ENCODE measurements around the gene CEBPE.

Gene CEBPE

DNA sequence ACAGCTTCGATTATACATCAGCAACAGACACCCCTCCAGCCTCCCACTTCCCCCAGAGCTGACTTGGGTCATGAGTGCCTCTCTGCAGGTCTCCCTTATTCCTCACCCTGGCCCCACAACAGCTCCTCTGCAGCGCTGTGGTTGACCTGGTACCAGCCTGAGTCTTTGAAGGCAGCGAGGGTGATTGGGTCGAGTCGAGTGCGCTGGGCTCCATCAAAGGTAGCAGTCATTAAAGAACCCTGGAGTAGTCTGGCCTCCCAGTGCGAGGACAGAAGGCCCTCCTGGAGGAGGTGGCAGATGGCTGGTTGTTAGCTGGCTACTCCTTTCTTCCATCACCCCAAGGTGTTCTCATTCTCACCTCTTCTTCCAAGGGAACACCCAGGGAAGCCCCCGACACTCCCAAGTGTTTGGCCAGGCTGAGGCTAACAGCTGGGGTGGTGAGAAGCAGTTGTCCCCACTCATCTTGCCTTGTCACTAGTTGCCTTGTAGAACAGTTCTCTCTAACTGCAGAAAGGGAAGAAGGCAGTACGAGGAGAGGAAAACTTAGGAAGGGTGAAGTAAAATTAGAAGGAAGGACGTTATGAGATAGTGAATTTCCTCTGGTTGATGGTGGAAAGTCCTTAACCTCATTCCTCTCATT, 16.9 kb downstream of the CEBPE start:
- DNase-seq: no peak

GRCh38 chr14:23101213-23101970, 17.7 kb downstream of the CEBPE start:
- DNase-seq: no peak

GRCh38 chr14:23099212-23099861, 19.7 kb downstream of the CEBPE start:
- DNase-seq: no peak

GRCh38 chr14:23097786-23098185, 21.3 kb downstream of the CEBPE start:
- no peak for DNase-seq

- no peak for DNase-seq
Measured at GRCh38 chr14:23095196-23096108, 23.6 kb downstream of the CEBPE start, which contains the start of gene C14orf119. C14orf119 (plus strand) TSS chr14:23095505; CDS start chr14:23097659, 2,154 bp downstream.

GRCh38 chr14:23094666-23095195, 24.3 kb downstream of the CEBPE start, which contains the start of gene ACIN1:
ACIN1 (minus strand) TSS chr14:23095136; CDS start chr14:23095112, 24 bp downstream.
- DNase-seq: no peak

GRCh38 chr14:23093991-23094665, 24.9 kb downstream of the CEBPE start:
- DNase-seq: no peak

- no peak for DNase-seq
Measured at GRCh38 chr14:23093526-23093925, 25.5 kb downstream of the CEBPE start.

DNA sequence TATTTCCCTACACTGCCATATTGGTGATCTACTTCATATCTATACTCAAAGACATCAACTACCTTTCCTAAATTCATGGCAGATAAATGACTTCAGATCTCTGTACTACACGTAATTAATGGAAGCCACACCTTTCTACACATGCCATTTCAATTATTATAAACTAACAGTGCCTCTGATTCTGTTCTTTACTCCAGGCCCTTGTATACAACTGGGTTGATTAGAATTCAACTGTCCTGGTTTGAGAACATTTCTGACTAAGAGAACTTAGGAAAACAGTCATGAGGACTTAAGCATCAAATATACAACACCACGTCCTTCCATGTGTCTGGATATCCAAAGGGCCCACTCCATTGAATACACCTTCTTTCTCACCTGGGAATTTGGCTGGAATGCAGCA, 26.0 kb downstream of the CEBPE start:
- DNase-seq: no peak

DNA sequence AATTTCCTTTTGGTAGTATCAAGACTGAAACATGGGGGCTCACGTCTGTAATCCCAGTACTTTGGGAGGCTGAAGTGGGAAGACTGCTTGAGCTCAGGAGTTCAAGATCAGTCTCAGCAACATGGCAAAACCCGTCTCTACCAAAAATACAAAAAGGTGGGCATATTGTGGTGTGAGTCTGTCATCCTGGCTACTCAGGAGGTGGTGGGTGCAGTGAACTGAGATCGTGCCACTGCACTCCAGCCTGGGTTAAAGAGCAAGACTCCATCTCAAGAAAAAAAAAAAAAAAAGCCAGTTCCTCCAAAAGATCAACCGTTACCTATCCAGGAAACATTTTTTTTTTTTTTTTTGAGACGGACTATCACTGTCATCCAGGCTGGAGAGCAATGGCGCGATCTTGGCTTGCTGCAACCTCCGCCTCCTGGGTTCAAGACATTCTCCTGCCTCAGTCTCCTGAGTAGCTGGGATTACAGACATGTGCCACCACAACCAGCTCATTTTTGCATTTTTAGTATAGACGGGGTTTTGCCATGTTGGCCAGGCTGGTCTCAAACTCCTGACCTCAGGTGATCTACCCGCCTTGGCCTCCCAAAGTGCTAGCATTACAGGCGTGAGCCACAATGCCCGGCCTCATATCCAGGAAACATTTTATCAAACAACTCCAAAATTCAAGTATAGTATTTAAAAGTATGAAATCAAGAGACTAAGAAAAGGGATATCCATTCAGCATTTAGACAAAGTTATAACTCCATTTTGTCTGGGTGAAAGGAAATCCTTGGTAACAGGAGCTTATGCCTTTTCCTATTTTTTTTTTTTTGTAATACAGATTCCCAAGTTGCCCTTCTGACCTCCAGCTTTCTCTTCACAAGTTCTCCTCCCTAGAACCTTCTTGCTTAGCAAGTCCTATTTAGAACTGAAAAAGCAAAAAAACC, 27.5 kb downstream of the CEBPE start:
- no peak for DNase-seq

DNA sequence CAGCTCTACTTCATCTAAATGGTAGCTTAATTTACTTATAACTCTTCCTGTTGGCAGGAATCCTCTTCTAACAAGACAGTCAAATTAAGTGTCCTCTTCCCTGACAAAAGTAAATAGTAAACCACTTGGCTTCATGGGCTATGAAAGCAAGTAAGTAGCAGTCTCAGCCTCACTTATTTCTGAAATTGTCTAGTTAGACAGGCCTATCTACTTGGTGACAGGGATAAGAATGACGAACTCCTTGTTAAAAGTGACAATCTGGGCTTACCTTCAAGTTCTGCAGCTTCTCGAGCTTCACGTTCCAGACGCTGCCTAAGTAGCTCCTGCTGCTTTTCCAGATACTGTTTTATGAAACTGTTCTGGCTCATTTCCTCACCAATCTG, 28.8 kb downstream of the CEBPE start:
- no peak for DNase-seq

- DNase-seq: no peak
Measured at GRCh38 chr14:23089498-23090253, 29.4 kb downstream of the CEBPE start.

DNA sequence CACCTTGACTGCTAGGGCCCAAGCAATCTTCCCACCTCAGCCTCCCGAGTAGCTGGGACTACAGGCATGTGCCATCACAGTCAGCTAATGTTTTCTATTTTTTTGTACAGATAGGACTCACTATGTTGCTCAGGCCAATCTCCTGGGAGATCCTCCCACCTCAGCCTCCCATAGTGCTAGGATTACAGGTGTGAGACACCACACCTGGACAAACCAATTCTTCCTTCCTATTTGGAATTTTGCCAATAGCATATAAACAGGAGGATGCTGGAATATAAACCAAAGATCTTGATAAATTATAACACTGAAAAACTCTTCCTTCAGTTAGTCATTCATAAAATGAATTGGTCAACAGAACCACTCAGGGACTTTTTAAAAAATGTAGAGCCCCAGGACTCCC, 32.5 kb downstream of the CEBPE start:
- no peak for DNase-seq

DNA sequence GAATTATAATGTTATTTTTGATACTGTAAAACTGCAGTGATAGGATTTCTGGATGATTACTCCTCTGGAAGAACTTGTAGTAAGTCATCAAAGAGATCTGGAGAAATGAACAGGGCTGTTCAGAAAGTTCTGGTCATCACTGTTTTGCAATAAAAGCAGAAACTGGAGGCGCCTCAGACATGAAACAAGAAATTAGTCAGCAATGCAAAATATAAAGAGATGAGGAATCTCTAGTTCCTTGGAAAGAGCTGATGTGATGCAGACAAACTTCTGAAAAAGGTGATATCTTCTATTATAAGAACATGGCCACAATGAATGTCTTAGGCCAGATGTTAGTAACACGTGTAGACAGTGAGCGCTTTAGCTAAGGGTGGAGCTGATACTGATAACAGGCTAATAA, 33.6 kb downstream of the CEBPE start:
- DNase-seq: no peak

- DNase-seq: no peak
Measured at GRCh38 chr14:23080474-23080873, 38.6 kb downstream of the CEBPE start.

DNA sequence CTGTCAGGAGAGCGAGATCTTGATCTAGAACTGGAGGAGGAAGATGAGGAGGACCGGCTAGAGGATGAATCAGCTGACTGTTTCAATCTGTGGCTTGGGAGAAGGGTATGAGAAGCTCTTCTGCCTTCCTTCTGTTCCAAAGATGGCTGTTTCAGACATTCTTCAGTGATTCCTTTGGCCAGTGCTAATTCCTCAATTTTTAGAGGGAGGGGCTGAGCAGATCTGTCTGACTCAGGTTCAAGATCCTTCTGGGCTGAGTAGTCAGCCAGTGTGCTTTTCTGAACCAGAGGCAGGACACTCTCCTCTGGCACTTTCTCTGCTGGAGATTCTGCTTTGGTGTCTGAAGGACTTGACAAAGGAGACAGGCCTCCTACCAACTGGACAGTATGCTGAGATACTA, 39.3 kb downstream of the CEBPE start:
- DNase-seq: no peak

GRCh38 chr14:23078692-23079116, 40.4 kb downstream of the CEBPE start:
- DNase-seq: no peak

- DNase-seq: no peak
Measured at GRCh38 chr14:23077962-23078361, 41.1 kb downstream of the CEBPE start.

DNA sequence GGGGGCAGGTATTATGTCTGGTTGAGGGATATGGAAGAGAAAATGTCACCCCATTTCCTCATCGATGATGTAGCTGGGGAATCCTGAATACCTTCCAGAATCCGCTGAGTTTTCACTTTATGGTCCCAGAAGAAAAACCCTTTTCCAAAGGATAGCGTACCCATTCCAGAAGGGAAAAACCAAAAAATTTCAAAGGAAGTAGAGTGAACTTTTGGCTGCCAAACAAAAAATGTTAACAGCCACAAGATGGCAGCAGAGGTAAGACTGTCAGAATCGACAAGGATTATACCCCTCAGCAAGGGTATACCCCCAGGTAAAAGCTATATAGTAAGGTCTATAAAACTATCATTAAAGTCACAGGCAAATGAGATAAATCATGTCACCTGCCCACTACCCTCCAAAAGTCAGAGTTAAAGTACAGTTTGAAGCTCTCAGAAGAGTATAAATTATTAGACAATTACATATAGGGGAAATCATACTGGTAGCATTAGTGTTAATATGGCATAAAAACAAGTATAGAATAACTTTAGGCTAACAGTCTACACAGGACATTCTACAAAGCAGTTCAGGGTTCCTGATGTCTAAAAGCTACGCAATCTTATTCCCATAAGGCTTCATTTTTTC, 42.2 kb downstream of the CEBPE start:
- DNase-seq: no peak

DNA sequence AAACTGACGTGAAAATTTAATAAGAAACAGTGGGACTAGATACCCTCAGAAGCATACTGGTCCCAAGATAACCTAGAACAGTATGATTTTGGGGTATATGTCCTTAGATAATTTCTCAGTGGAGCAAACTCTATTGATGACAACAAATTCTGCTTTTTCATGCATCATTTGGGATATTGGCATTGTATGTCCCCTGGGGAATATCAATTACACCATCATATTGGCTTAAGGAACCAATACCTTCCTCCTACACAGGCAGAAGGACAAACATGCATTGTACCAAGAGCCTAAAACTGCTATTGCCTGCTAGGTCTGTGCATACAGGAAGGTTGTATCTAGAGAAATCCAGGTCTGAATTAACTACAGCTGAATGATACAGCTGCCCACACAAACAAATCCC, 44.1 kb downstream of the CEBPE start:
- DNase-seq: no peak
